Neutrophil (primary cell): ENCODE results near the gene PCDHGA1.

ENCODE experiments used
- H3K27ac ChIP-seq: fragments of 200-600 bp; sonication (generic); 2 replicates; pipeline ENCODE4 v1.5.1; 2016; ENCODE audit warnings: mild to moderate bottlenecking, moderate library complexity
- H3K27me3 ChIP-seq: fragments of 200-600 bp; sonication (generic); 2 replicates; pipeline ENCODE4 v1.6.0; 2016; ENCODE audit warnings: mild to moderate bottlenecking
- H3K36me3 ChIP-seq: fragments of 200-600 bp; sonication (generic); 2 replicates; pipeline ENCODE4 v1.5.1; 2017
- H3K4me1 ChIP-seq, 2 experiments: fragments of 200-600 bp in 1 of 2; sonication (generic) in 1 of 2; 1 replicate in 1 of 2; 2 replicates in 1 of 2; pipeline versions ENCODE4 v1.5.1 to v1.6.1; 2013 to 2016; ENCODE audit warnings: low read depth in 1 of 2, low read length in 1 of 2, mild to moderate bottlenecking in 1 of 2, moderate library complexity in 1 of 2; ENCODE audit not compliant: control insufficient read depth in 1 of 2, insufficient read depth in 1 of 2
- H3K4me3 ChIP-seq, 2 experiments: fragments of 200-600 bp in 1 of 2; sonication (generic) in 1 of 2; 1 replicate in 1 of 2; 2 replicates in 1 of 2; pipeline ENCODE4 v1.5.1; 2013 to 2016; ENCODE audit warnings: low read depth in 1 of 2, low read length in 1 of 2, mild to moderate bottlenecking in 1 of 2, moderate library complexity in 1 of 2
- H3K9me3 ChIP-seq: fragments of 200-600 bp; sonication (generic); 2 replicates; pipeline ENCODE4 v1.5.1; 2016
- CTCF ChIP-seq: fragments of 200-600 bp; sonication (generic); IDR thresholded peaks from 2 replicates; pipeline ENCODE4 v1.5.1; 2016; ENCODE audit warnings: antibody characterized with exemption

Gene PCDHGA1

GRCh38 chr5:141508440-141508797 lies 178.1 kb downstream of the PCDHGA1 start:
- H3K27ac ChIP-seq, result no peak overlapping the region

GRCh38 chr5:141508798-141509611 lies 178.7 kb downstream of the PCDHGA1 start:
- H3K9me3 ChIP-seq, result no peaks in the 10 kb centered on the region
- H3K36me3 ChIP-seq, result peaks cover 2% of the 10 kb centered on the region
- peaks cover 30% of the 10 kb centered on the region for H3K27me3 ChIP-seq
- peaks cover 24 to 28% of the 10 kb centered on the region in 2 experiments for H3K4me1 ChIP-seq
- TF ChIP-seq CTCF, result no peak
- no peak overlapping the region for H3K4me3 ChIP-seq
- no peak overlapping the region for H3K27ac ChIP-seq

More at GRCh38 chr5:141508440-141508797, 178.1 kb downstream of the PCDHGA1 start:
- no peak for TF ChIP-seq CTCF
- H3K9me3 ChIP-seq, result no peaks in the 10 kb centered on the region
- peaks cover 35% of the 10 kb centered on the region for H3K27me3 ChIP-seq
- H3K4me3 ChIP-seq, result no peak overlapping the region
- H3K36me3 ChIP-seq, result no peaks in the 10 kb centered on the region
- peaks cover 18 to 22% of the 10 kb centered on the region in 2 experiments for H3K4me1 ChIP-seq

- TF ChIP-seq CTCF, result no peak
- Histone ChIP-seq H3K4me1 (peaks cover 35 to 40% of the 10 kb centered on the region in 2 experiments), H3K27ac (no peak overlapping the region)
These were observed 179.8 kb downstream of the PCDHGA1 start for GRCh38 chr5:141510160-141510559.

GRCh38 chr5:141510850-141511601 lies 180.7 kb downstream of the PCDHGA1 start:
- H3K9me3 ChIP-seq, result no peaks in the 10 kb centered on the region
- peaks cover 44 to 49% of the 10 kb centered on the region in 2 experiments for H3K4me1 ChIP-seq
- H3K27ac ChIP-seq, result no peak overlapping the region
- H3K4me3 ChIP-seq, result no peak overlapping the region
- peaks cover 29% of the 10 kb centered on the region for H3K27me3 ChIP-seq
- no peak for TF ChIP-seq CTCF
- H3K36me3 ChIP-seq, result peaks cover 21% of the 10 kb centered on the region

More at GRCh38 chr5:141510160-141510559, 179.8 kb downstream of the PCDHGA1 start:
- no peak overlapping the region for H3K4me3 ChIP-seq
- peaks cover 29% of the 10 kb centered on the region for H3K27me3 ChIP-seq
- H3K36me3 ChIP-seq, result peaks cover 13% of the 10 kb centered on the region
- H3K9me3 ChIP-seq, result no peaks in the 10 kb centered on the region

- H3K4me3 ChIP-seq, result peak overlapping the region; percentile 71 to 79
- H3K27me3 ChIP-seq, result peaks cover 29% of the 10 kb centered on the region
- peaks cover 52 to 57% of the 10 kb centered on the region in 2 experiments for H3K4me1 ChIP-seq
- no peak for TF ChIP-seq CTCF
- H3K36me3 ChIP-seq, result peaks cover 29% of the 10 kb centered on the region
- no peaks in the 10 kb centered on the region for H3K9me3 ChIP-seq
- H3K27ac ChIP-seq, result no peak overlapping the region
These were observed 181.5 kb downstream of the PCDHGA1 start for GRCh38 chr5:141511771-141512325.
